D721Med (cell line): Measurements from ENCODE around the gene COL1A2.

Source experiments
- DNase-seq: peaks from one replicate; pipeline ENCODE4 v3.0.0; 2011; ENCODE audit warnings: low spot score; ENCODE audit not compliant: insufficient read length
- FAIRE-seq: peaks from 2 replicates; lab custom pipeline; 2011; peaks lifted over from hg19 to GRCh38; lab: Jason Lieb, UNC
- TF ChIP-seq, protein P1 (sequence below): IDR thresholded peaks from 2 replicates; pipeline ENCODE4 v1.5.1; 2012; ENCODE audit warnings: mild to moderate bottlenecking, control low read depth; ENCODE audit not compliant: insufficient read depth; ENCODE audit errors: missing control alignments

Gene COL1A2

DNA sequence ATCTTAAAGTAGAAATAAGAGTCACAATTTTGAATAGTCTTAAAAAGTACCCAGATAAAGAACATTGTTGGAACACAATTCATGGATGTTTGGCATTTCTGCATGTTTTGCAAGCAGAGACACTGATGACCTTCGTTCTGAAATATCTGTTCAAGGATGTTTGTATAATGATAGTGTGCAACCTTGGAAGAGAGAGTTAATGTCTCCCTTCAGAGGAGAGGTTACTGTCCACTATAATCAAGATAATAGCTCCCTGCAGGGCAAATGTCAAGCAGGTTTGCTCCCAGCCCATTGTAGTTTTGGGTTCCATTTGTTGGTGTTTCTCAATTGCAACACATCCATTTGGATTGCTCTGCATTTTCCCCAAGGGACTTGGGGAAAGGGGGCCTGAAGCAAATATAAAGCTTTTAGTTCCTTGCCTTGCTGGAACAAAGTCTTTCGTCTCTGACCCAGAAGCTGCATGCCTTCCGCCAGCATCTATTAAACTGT, 45.2 kb downstream of the COL1A2 start:
- FAIRE-seq (no peak), DNase-seq (no peak)
- TF ChIP-seq, protein P1, sequence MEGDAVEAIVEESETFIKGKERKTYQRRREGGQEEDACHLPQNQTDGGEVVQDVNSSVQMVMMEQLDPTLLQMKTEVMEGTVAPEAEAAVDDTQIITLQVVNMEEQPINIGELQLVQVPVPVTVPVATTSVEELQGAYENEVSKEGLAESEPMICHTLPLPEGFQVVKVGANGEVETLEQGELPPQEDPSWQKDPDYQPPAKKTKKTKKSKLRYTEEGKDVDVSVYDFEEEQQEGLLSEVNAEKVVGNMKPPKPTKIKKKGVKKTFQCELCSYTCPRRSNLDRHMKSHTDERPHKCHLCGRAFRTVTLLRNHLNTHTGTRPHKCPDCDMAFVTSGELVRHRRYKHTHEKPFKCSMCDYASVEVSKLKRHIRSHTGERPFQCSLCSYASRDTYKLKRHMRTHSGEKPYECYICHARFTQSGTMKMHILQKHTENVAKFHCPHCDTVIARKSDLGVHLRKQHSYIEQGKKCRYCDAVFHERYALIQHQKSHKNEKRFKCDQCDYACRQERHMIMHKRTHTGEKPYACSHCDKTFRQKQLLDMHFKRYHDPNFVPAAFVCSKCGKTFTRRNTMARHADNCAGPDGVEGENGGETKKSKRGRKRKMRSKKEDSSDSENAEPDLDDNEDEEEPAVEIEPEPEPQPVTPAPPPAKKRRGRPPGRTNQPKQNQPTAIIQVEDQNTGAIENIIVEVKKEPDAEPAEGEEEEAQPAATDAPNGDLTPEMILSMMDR, result no peak

GRCh38 chr7:94440451-94441039, 45.9 kb downstream of the COL1A2 start:
- no peak for FAIRE-seq
- TF ChIP-seq, protein P1, result no peak
- no peak for DNase-seq

- DNase-seq (no peak), FAIRE-seq (no peak)
- TF ChIP-seq, protein P1, result no peak
Measured at GRCh38 chr7:94441138-94441537, 46.4 kb downstream of the COL1A2 start.

DNA sequence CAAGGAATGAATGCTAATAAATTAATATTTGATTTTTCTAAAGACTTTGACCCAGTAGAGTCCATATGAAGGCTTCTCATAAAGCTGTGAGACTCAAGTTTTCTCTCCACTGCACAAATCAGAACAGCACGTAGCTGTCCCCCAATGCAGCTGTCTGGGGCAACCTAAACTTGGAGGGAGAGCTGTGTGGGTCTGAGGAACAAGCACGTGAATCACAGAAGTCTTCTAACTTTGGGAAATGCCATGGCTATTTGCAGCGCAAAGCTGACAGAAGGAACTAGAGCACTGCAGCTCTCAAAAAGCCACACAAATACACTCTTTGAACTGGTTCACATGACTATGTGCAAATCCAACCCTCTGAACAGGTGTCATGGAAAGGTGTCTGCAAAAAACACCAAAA, 47.9 kb downstream of the COL1A2 start:
- FAIRE-seq (no peak), DNase-seq (no peak)
- TF ChIP-seq, protein P1, result no peak

DNA sequence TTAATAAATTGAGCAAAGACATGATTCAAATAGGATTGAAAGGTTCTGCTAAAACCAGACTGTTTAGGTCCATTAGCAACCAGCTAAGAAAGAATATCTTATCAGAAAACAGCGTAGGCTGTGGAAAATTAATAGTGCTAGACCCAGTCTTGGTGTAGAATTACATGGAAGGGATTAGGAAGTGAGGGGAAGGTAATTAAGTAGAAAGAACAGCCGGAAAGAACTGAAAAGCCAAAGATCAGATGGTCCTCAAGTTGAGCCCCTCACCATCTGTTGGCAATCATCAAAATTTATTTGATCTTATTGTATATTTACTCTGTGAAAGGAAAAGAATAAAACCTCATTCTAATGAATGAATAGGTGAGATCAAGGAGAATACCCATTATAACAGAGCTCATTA, 50.1 kb downstream of the COL1A2 start:
- TF ChIP-seq, protein P1, result no peak
- DNase-seq (peak; percentile 17), FAIRE-seq (peak; percentile 91)

GRCh38 chr7:94445696-94446194, 51.0 kb downstream of the COL1A2 start:
- FAIRE-seq (no peak), DNase-seq (no peak)
- TF ChIP-seq, protein P1, result no peak

- TF ChIP-seq, protein P1, result no peak
- DNase-seq (no peak), FAIRE-seq (no peak)
Measured at GRCh38 chr7:94446308-94446707, 51.6 kb downstream of the COL1A2 start.
